HG02981 (cell line): Measurements from ENCODE around the gene POU2F2.

Source experiments
- ATAC-seq: cut with Tn5 transposase; IDR thresholded peaks from one replicate; pipeline ENCODE4 v1.9.1; 2021; ENCODE audit warnings: mild to moderate bottlenecking, moderate library complexity; ENCODE audit not compliant: unreplicated experiment

The POU2F2 gene

DNA sequence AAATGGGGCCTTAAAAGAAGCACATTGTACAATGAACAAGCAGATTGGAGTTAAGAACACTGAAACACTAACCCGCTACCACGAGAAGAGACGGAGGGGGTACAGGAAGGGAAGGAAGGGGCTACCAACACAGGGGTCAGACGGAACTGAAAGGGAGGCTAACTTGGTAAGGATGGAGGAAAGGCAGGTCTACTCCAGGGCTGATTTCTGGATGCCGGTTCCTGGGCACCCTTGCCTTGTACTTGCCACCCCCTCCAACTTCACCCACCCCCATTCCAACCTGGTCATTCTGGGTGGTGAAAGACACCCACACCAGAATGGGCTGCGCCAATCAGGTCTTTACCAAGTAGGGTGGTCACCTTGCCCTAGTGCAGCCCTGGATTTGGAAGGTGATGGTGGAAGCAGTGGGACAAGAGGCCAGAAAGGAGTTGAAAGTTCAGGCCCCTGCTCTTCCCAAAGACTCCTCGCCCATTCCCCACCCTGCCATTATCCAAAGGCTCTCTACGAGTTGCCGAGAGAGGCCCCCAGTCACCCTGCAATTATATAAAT, 46.0 kb downstream of the POU2F2 start:
- ATAC-seq, result no peak

DNA sequence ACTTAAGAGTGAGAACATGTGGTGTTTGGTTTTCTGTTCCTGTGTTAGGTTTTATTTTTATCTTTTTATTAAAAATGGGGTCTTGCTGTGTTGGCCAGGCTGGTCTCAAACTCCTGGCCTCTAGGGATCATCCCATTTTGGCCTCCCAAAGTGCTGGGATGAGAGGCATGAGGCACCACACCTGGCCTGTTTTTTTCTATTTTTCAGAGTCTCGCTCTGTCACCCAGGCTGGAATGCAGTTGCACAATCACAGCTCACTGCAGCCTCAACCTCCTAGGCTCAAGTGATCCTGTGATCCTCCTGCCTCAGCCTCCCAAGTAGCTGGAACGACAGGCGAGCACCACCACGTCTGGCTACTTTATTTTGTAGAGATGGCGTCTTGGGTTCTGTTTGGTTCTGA, 48.7 kb downstream of the POU2F2 start:
- no peak for ATAC-seq

DNA sequence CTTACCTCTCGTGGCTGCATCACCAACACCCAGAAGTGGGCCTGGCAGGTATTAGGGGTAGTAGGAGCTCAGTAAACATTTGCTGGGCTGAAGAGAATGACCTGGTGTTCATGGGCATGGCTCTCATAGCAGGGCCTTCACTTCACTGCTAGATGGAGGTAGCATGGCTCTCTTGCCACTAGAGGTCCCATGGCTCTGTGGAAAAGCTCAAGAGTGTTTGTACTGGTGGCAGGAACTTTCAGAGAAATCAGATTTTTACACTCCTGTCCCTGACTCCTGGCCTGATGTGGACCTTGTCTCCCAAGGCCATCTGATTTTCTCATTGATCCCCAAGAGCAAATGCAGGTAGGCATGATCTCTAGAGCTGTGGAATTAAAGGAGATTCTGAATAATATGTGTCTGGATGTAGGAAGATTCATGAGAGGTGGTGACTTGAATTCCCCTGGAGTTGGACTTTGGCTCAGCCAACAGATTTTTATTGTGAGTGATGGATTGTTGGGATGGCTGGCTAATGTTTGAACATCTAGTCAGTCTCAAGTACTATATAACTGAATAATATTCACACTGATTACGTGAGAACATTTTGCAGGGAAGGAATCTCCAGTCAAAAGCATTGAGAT, 50.6 kb downstream of the POU2F2 start:
- no peak for ATAC-seq

- no peak for ATAC-seq
Observed at GRCh38 chr19:42080764-42081375, 51.4 kb downstream of the POU2F2 start.

DNA sequence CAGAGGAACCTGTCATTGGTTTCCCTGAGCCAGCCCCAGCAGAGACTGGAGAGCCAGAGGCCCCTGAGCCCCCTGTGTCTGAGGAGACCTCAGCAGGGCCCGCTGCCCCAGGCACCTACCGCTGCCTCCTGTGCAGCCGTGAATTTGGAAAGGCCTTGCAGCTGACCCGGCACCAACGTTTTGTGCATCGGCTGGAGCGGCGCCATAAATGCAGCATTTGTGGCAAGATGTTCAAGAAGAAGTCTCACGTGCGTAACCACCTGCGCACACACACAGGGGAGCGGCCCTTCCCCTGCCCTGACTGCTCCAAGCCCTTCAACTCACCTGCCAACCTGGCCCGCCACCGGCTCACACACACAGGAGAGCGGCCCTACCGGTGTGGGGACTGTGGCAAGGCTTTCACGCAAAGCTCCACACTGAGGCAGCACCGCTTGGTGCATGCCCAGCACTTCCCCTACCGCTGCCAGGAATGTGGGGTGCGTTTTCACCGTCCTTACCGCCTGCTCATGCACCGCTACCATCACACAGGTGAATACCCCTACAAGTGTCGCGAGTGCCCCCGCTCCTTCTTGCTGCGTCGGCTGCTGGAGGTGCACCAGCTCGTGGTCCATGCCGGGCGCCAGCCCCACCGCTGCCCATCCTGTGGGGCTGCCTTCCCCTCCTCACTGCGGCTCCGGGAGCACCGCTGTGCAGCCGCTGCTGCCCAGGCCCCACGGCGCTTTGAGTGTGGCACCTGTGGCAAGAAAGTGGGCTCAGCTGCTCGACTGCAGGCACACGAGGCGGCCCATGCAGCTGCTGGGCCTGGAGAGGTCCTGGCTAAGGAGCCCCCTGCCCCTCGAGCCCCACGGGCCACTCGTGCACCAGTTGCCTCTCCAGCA, 52.1 kb downstream of the POU2F2 start:
- no peak for ATAC-seq

DNA sequence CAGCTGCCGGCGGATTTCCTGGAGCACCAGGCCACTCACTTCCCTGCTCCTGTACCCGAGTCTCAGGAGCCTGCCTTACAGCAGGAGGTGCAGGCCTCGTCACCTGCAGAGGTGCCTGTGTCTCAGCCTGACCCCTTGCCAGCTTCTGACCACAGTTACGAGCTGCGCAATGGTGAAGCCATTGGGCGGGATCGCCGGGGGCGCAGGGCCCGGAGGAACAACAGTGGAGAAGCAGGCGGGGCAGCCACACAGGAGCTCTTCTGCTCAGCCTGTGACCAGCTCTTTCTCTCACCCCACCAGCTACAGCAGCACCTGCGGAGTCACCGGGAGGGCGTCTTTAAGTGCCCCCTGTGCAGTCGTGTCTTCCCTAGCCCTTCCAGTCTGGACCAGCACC, 53.0 kb downstream of the POU2F2 start:
- no peak for ATAC-seq

DNA sequence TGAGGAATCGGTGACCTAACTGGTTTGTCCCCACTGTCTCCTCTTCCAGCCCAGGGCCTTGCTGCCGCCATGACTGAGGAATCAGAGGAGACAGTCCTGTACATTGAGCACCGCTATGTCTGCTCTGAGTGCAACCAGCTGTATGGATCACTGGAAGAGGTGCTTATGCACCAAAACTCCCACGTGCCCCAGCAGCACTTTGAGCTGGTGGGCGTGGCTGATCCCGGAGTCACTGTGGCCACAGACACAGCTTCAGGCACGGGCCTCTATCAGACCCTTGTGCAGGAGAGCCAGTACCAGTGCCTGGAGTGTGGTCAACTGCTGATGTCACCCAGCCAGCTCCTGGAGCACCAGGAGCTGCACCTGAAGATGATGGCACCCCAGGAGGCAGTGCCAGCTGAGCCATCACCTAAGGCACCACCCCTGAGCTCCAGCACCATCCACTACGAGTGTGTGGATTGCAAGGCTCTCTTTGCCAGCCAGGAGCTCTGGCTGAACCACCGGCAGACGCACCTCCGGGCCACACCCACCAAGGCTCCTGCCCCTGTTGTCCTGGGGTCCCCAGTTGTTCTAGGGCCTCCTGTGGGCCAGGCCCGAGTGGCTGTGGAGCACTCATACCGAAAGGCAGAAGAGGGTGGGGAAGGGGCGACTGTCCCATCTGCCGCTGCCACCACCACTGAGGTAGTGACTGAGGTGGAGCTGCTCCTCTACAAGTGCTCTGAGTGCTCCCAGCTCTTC, 53.5 kb downstream of the POU2F2 start:
- ATAC-seq, result no peak

DNA sequence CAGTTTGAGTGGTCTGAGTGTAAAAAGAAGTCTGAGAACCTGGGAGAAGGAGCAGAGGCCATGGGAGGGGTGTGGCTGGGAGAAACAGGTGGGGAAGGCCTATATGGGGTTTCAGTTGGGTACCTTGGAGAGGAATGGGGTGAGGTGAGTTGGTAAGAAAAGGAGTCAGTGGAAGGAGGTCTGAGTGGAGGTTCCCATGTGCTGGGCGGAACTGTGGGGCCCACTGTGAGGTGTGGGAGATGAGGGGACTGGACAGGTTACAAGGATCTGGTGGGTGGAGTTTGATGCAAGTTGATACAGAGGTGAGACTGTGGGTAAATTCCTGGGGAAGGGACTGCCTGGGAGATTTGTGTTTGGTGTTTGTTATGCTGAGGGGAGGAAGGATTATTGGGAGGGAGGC, 54.2 kb downstream of the POU2F2 start:
- ATAC-seq, result no peak

DNA sequence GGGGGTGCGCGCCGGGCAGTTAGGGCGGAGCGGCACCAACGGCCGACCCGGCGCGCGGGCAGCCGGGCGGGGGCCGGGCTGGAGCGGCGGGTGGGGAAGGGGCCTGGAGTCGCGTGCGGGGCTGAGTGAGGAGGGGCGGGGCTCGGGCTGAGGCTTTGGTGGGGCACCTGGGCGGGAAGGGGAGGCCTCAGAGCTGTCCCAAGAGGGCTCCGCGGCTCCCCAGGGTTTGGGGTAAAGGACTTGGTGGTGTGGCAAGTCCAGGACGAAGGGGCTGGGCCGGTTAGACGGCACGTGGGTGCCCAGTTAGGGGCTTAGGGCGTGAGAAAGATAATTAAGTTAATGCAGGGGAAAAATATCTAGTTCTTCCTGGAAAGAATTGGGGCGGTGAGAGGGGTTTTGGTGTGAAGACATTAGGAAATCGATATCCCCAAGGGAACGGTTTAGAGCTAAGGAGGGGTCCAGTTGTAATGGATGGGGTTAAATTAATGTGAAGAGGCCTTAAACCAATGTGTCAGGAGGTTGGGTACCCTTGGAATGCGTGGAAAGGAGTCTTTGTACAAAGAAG, 55.8 kb downstream of the POU2F2 start:
- no peak for ATAC-seq

DNA sequence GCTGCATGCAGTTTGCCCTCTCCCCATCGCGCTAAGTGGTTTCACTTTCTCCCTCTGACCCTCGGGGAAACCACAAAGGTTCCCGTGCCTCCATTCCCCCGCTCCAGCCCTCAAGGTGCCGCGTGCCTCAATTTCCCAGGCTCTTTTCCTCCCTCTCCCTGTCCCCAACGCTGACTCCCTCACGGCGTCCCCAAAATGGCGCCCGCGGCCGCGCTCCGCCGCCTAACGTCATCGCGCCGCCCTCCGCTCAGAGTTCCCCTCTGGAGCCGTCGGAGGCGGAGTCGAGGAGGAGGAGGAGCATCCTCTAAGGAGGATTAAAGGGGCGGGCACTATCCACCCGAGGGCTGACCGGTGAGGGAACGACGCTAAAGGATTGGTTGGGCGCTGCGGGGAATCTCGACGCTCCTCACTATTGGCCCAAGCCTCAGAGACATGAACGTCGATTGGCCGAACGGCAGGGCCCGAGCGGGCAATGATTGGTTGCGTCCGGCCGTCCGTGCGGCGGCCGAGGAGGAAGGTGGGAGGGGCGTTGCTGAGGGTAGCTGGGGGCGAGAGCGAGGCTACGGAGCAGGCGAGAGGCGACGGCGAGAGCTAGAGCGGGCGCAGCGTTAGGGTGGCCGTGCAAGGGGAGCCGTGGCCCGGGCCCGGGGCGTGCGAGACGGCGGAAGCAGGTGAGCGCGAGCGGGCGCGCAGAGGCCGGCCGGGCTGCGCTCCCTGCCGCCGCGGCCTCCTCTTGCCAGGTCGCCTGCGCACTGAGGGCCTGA, 56.4 kb downstream of the POU2F2 start, which contains the start of gene ZNF574:
TSS of gene ZNF574 (plus strand) at position 551 of the 764 bp plus-strand sequence. CDS start 2,441 bp downstream, outside the sequence.
- ATAC-seq, result peak; percentile 93

DNA sequence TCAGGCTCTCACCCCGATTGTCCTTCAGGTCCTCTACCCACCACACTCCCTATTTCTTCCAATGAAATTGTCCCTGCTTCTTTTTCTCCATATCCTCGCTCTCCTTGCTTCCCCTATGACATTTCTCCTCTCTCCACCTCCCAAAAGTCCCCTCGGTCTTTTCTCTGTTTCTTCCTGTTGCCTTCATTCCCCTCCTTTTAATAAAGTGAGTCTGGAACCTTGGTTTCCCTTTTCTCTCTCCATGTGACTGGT, 57.0 kb downstream of the POU2F2 start:
- no peak for ATAC-seq

- ATAC-seq, result no peak
Observed at GRCh38 chr19:42074513-42075363, 57.5 kb downstream of the POU2F2 start.

DNA sequence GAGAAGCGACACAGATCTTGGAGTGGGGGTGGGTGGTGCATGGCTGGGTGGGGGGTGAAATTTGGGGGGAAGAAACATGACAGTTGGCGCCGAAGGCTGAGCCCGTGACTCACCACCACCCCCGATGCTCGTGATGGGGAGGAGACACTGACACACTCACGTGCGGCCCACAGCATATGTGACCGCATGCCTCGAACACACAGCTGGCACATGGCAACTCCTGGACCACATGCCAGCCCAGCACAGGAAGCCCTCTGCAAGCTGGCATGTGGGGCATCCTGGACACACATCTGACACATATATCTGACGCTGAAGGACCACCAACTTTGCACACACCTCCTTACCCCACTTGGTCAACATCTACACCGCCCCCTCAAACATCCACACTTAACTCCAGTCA, 61.0 kb downstream of the POU2F2 start:
- no peak for ATAC-seq

- ATAC-seq, result no peak
Observed at GRCh38 chr19:42069619-42070351, 62.5 kb downstream of the POU2F2 start, which contains the start of gene GRIK5. Gene GRIK5 (minus strand): TSS chr19:42070206. CDS start chr19:42065770, 4,436 bp downstream.

GRCh38 chr19:42068756-42069571, 63.3 kb downstream of the POU2F2 start:
- ATAC-seq, result no peak

GRCh38 chr19:42068361-42068755, 63.9 kb downstream of the POU2F2 start:
- ATAC-seq, result no peak

- no peak for ATAC-seq
Observed at GRCh38 chr19:42067315-42067888, 64.8 kb downstream of the POU2F2 start.
